Natural killer cell (primary cell): ENCODE data around the gene TANGO6. TPM values are rescaled to one million over a fixed set of nuclear protein-coding genes. Genes with fewer than 3 reads are reported as not detected.

Experiments used
- ATAC-seq, 3 donors: fragments of 150-1000 bp in 2 of 3; fragments of 200-7000 bp in 1 of 3; cut with Tn5 transposase; 1 replicate in 1 of 3; 2 replicates in 2 of 3; pipeline ENCODE4 v1.10.0; 2021; ENCODE audit warnings: mild to moderate bottlenecking in 2 of 3, moderate library complexity in 2 of 3
- DNase-seq, 2 donors: peaks; one replicate each; pipeline versions ENCODE4 v3.0.0 to v3.0.0-alpha.2; 2013 to 2021; ENCODE audit warnings: mixed read lengths in 1 of 2
- H3K27ac ChIP-seq: one replicate; pipeline ENCODE4 v1.5.1; 2013; ENCODE audit warnings: mild to moderate bottlenecking, low read length
- H3K27me3 ChIP-seq: one replicate; pipeline ENCODE4 v1.6.1; 2013; ENCODE audit warnings: low read length; ENCODE audit not compliant: control insufficient read depth, insufficient read depth
- H3K36me3 ChIP-seq: one replicate; pipeline ENCODE4 v1.6.1; 2013; ENCODE audit warnings: low read length; ENCODE audit not compliant: control insufficient read depth, insufficient read depth
- H3K4me1 ChIP-seq: one replicate; pipeline ENCODE4 v1.6.1; 2013; ENCODE audit warnings: low read length; ENCODE audit not compliant: control insufficient read depth, insufficient read depth
- H3K4me3 ChIP-seq: one replicate; pipeline ENCODE4 v1.5.1; 2013; ENCODE audit warnings: low read length
- H3K9me3 ChIP-seq: one replicate; pipeline ENCODE4 v1.6.1; 2013; ENCODE audit warnings: low read length; ENCODE audit not compliant: control insufficient read depth, insufficient read depth
- H3K27ac Mint-ChIP-seq, 2 donors: one replicate each; pipeline ENCODE4 v1.8.0; 2022; ENCODE audit warnings: mild to moderate bottlenecking in 2 of 2, mixed read lengths in 2 of 2, moderate library complexity in 1 of 2
- H3K27me3 Mint-ChIP-seq, 2 donors: one replicate each; pipeline ENCODE4 v1.8.0; 2022; ENCODE audit warnings: low read depth in 2 of 2, mixed read lengths in 2 of 2
- H3K36me3 Mint-ChIP-seq: one replicate; pipeline ENCODE4 v1.8.0; 2022; ENCODE audit warnings: mixed read lengths
- H3K4me1 Mint-ChIP-seq, 2 donors: one replicate each; pipeline ENCODE4 v1.8.0; 2022; ENCODE audit warnings: mixed read lengths in 2 of 2
- H3K4me3 Mint-ChIP-seq: one replicate; pipeline ENCODE4 v1.8.0; 2022; ENCODE audit warnings: mild to moderate bottlenecking, moderate library complexity, mixed read lengths
- H3K9me3 Mint-ChIP-seq, 2 donors: one replicate each; pipeline ENCODE4 v1.8.0; 2022; ENCODE audit warnings: mixed read lengths in 2 of 2
- CTCF ChIP-seq: fragments of 200-600 bp; IDR thresholded peaks from one replicate; pipeline ENCODE4 v1.8.0; 2022; ENCODE audit warnings: antibody characterized with exemption
- WGBS: methylation state at CpG from one replicate; pipeline ENCODE4 v1.1.7; 2013; ENCODE audit warnings: missing lambda C conversion rate; ENCODE audit not compliant: insufficient coverage; 5-methylcytosine and 5-hydroxymethylcytosine counted together
- intact Hi-C: fragments of 100-400 bp; cut with micrococcal nuclease; formaldehyde crosslinking; loops from one replicate; pipeline ENCODE4 v1.14.2; 2022
- total RNA-seq, 4 donors: library from RNA; stranded (reverse); fragments of 120-200 nt in 1 of 4; gene quantifications; one replicate each; pipeline versions ENCODE4 v1.2.3 to v1.2.4, GENCODE V29; 2013 to 2022

TANGO6 gene
- total RNA-seq, 3 donors from 2014 or later (not counting 1 experiment from before 2014, with no cell fraction given) = 21.2 to 27.3 (median 23.9) TPM

- H3K36me3 ChIP-seq = peaks cover 42% of the 10 kb centered on the region
These were observed 32.5 kb downstream of the TANGO6 start for GRCh38 chr16:68875871-68876270.

GRCh38 chr16:68883685-68884084 is 40.4 kb downstream of the TANGO6 start:
- Mint-ChIP-seq H3K27ac (no peak overlapping the region), H3K9me3 (no peaks in the 10 kb centered on the region), H3K27me3 (no peaks in the 10 kb centered on the region), H3K36me3 (no peaks in the 10 kb centered on the region), H3K4me1 (no peaks in the 10 kb centered on the region), H3K4me3 (no peak overlapping the region)
- no peaks in the 10 kb centered on the region for H3K27me3 ChIP-seq
- H3K9me3 ChIP-seq = no peaks in the 10 kb centered on the region
- no peak for DNase-seq
- peaks cover 23% of the 10 kb centered on the region for H3K36me3 ChIP-seq
- no peak for TF ChIP-seq CTCF
- no peaks in the 10 kb centered on the region for H3K4me1 ChIP-seq
- 100% methylated on average over 5 of the region's 6 CpGs for WGBS
- H3K27ac ChIP-seq = no peak overlapping the region
- intact Hi-C loops = no loop called here
- no peak overlapping the region for H3K4me3 ChIP-seq
- no peak for ATAC-seq

More at GRCh38 chr16:68875871-68876270, 32.5 kb downstream of the TANGO6 start:
- Histone ChIP-seq H3K4me3 (no peak overlapping the region), H3K27me3 (no peaks in the 10 kb centered on the region), H3K9me3 (no peaks in the 10 kb centered on the region), H3K27ac (no peak overlapping the region), H3K4me1 (no peaks in the 10 kb centered on the region)
- DNase-seq (no peak), ATAC-seq (no peak)
- intact Hi-C loops = no loop called here
- H3K4me1 Mint-ChIP-seq = no peaks in the 10 kb centered on the region
- no peak overlapping the region for H3K27ac Mint-ChIP-seq
- TF ChIP-seq CTCF = no peak
- no CpG with 5 or more reads among the region's 4 CpGs for WGBS
- peaks cover 14% of the 10 kb centered on the region for H3K36me3 Mint-ChIP-seq
- no peak overlapping the region for H3K4me3 Mint-ChIP-seq
- no peaks in the 10 kb centered on the region for H3K27me3 Mint-ChIP-seq
- H3K9me3 Mint-ChIP-seq = no peaks in the 10 kb centered on the region

GRCh38 chr16:68884401-68884800 is 41.1 kb downstream of the TANGO6 start:
- no peaks in the 10 kb centered on the region for H3K9me3 Mint-ChIP-seq
- 100% methylated on average over 1 of the region's 1 CpG for WGBS
- DNase-seq (no peak), ATAC-seq (no peak)
- no peaks in the 10 kb centered on the region for H3K9me3 ChIP-seq
- H3K27ac Mint-ChIP-seq = no peak overlapping the region
- no peak for TF ChIP-seq CTCF
- no peak overlapping the region for H3K27ac ChIP-seq
- no peak overlapping the region for H3K4me3 ChIP-seq
- H3K4me1 ChIP-seq = no peaks in the 10 kb centered on the region
- no peaks in the 10 kb centered on the region for H3K27me3 Mint-ChIP-seq
- peaks cover 22% of the 10 kb centered on the region for H3K36me3 ChIP-seq
- no peaks in the 10 kb centered on the region for H3K27me3 ChIP-seq
- no peaks in the 10 kb centered on the region for H3K4me1 Mint-ChIP-seq
- intact Hi-C loops = no loop called here
- H3K36me3 Mint-ChIP-seq = no peaks in the 10 kb centered on the region
- H3K4me3 Mint-ChIP-seq = no peak overlapping the region
